SK-N-MC (cell line): ENCODE results near the gene CENPN.

Experiments used
- DNase-seq: peaks from one replicate; pipeline ENCODE4 v3.0.0-alpha.2; 2011; ENCODE audit warnings: low read depth, low spot score
- H3K27ac ChIP-seq: fragments of 200-600 bp; sonication (generic); 2 replicates; pipeline ENCODE4 v1.5.1; 2016; ENCODE audit warnings: mixed run types
- H3K36me3 ChIP-seq: fragments of 200-600 bp; sonication (generic); 2 replicates; pipeline ENCODE4 v1.6.1; 2017; ENCODE audit warnings: antibody characterized with exemption, low read length, mixed read lengths; ENCODE audit not compliant: insufficient read depth
- H3K4me3 ChIP-seq: fragments of 200-600 bp; sonication (generic); 2 replicates; pipeline ENCODE4 v1.5.1; 2016
- H3K9ac ChIP-seq: fragments of 200-600 bp; sonication (generic); 2 replicates; pipeline ENCODE4 v1.8.0; 2017; ENCODE audit warnings: mixed run types, mixed read lengths; ENCODE audit not compliant: insufficient read length
- H3K9me3 ChIP-seq: fragments of 200-600 bp; sonication (generic); 2 replicates; pipeline ENCODE4 v1.6.1; 2017; ENCODE audit warnings: low read depth, mild to moderate bottlenecking, antibody characterized with exemption, low read length, moderate library complexity, mixed read lengths
- EZH2 ChIP-seq: fragments of 200-600 bp; sonication (generic); IDR thresholded peaks from one replicate; pipeline ENCODE4 v1.6.1; 2017; ENCODE audit warnings: antibody characterized with exemption
- FOXP2 ChIP-seq: optimal IDR thresholded peaks from 2 replicates; pipeline ENCODE3; 2011; ENCODE audit warnings: mild to moderate bottlenecking, moderate library complexity; ENCODE audit not compliant: insufficient read depth; ENCODE audit errors: extremely low read length, control extremely low read depth
- POLR2AphosphoS5 ChIP-seq: IDR thresholded peaks from 2 replicates; pipeline ENCODE4 v1.6.1; 2012; ENCODE audit warnings: mild to moderate bottlenecking, low read depth, low read length, borderline replicate concordance

The CENPN gene

GRCh38 chr16:80996688-80997138 is 10.3 kb upstream of the CENPN start:
- TF ChIP-seq EZH2 (no peak), POLR2AphosphoS5 (no peak), FOXP2 (no peak)
- Histone ChIP-seq H3K4me3 (peak overlapping the region; percentile 66), H3K36me3 (no peaks in the 10 kb centered on the region), H3K9ac (no peak overlapping the region), H3K9me3 (no peaks in the 10 kb centered on the region), H3K27ac (peak overlapping the region; percentile 80)
- no peak for DNase-seq

- no peaks in the 10 kb centered on the region for H3K9me3 ChIP-seq
- no peak overlapping the region for H3K9ac ChIP-seq
- H3K4me3 ChIP-seq: peak overlapping the region; percentile 66
- H3K27ac ChIP-seq: peak overlapping the region; percentile 80
- peak; percentile 48 for DNase-seq
- TF ChIP-seq EZH2 (no peak), POLR2AphosphoS5 (peak; percentile 30; the same call in 1 of the 2 replicates)
- no peaks in the 10 kb centered on the region for H3K36me3 ChIP-seq
Measured at GRCh38 chr16:80997139-80997798, 9.7 kb upstream of the CENPN start.

- H3K9me3 ChIP-seq: no peaks in the 10 kb centered on the region
- H3K4me3 ChIP-seq: peak overlapping the region; percentile 66
- TF ChIP-seq POLR2AphosphoS5 (no peak), EZH2 (no peak), FOXP2 (no peak)
- H3K9ac ChIP-seq: no peak overlapping the region
- H3K36me3 ChIP-seq: no peaks in the 10 kb centered on the region
- no peak for DNase-seq
- 0 out of 2 replicates have a peak overlapping the region, but pooled peaks have one; percentile 31 for H3K27ac ChIP-seq
Measured at GRCh38 chr16:80997964-80998620, 8.9 kb upstream of the CENPN start.

- no peak for DNase-seq
- no peak overlapping the region for H3K9ac ChIP-seq
- H3K4me3 ChIP-seq: no peak overlapping the region
- H3K9me3 ChIP-seq: no peaks in the 10 kb centered on the region
- TF ChIP-seq POLR2AphosphoS5 (no peak), FOXP2 (no peak), EZH2 (no peak)
- no peaks in the 10 kb centered on the region for H3K36me3 ChIP-seq
- no peak overlapping the region for H3K27ac ChIP-seq
Measured at GRCh38 chr16:81000873-81001272, 6.1 kb upstream of the CENPN start.

- H3K27ac ChIP-seq: no peak overlapping the region
- no peaks in the 10 kb centered on the region for H3K9me3 ChIP-seq
- no peaks in the 10 kb centered on the region for H3K36me3 ChIP-seq
- DNase-seq: no peak
- no peak overlapping the region for H3K9ac ChIP-seq
- no peak for TF ChIP-seq POLR2AphosphoS5
- TF ChIP-seq EZH2: no peak
- TF ChIP-seq FOXP2: no peak
- no peak overlapping the region for H3K4me3 ChIP-seq
Measured at GRCh38 chr16:81001330-81001729, 5.7 kb upstream of the CENPN start.

GRCh38 chr16:81003064-81003463 is 4.0 kb upstream of the CENPN start:
- no peak for TF ChIP-seq FOXP2
- TF ChIP-seq POLR2AphosphoS5: no peak
- TF ChIP-seq EZH2: no peak
- no peaks in the 10 kb centered on the region for H3K9me3 ChIP-seq
- H3K9ac ChIP-seq: no peak overlapping the region
- no peak overlapping the region for H3K27ac ChIP-seq
- no peaks in the 10 kb centered on the region for H3K36me3 ChIP-seq
- DNase-seq: no peak
- H3K4me3 ChIP-seq: no peak overlapping the region

- no peaks in the 10 kb centered on the region for H3K36me3 ChIP-seq
- H3K27ac ChIP-seq: no peak overlapping the region
- no peak for TF ChIP-seq EZH2
- TF ChIP-seq FOXP2: no peak
- no peak for TF ChIP-seq POLR2AphosphoS5
- H3K4me3 ChIP-seq: no peak overlapping the region
- no peaks in the 10 kb centered on the region for H3K9me3 ChIP-seq
- no peak for DNase-seq
- no peak overlapping the region for H3K9ac ChIP-seq
Measured at GRCh38 chr16:81003610-81004460, 3.2 kb upstream of the CENPN start.

GRCh38 chr16:81004646-81005353 is 2.2 kb upstream of the CENPN start:
- DNase-seq: no peak
- no peak overlapping the region for H3K27ac ChIP-seq

More at GRCh38 chr16:81004646-81005353, 2.2 kb upstream of the CENPN start:
- no peaks in the 10 kb centered on the region for H3K36me3 ChIP-seq
- H3K9ac ChIP-seq: no peak overlapping the region
- H3K9me3 ChIP-seq: no peaks in the 10 kb centered on the region
- no peak for TF ChIP-seq FOXP2
- no peak for TF ChIP-seq EZH2
- TF ChIP-seq POLR2AphosphoS5: no peak
- H3K4me3 ChIP-seq: peak overlapping the region; percentile 40; the same call in 1 of the 2 replicates
